Lower lobe of right lung (tissue), 2 donors: ENCODE measurements around the gene STOM. TPM values are rescaled to one million over a fixed set of nuclear protein-coding genes. Genes with fewer than 3 reads are reported as not detected.

Source experiments
- ATAC-seq, 2 donors: fragments of 200-7000 bp; cut with Tn5 transposase; one replicate each; pipeline ENCODE4 v1.9.1; 2020 to 2022; ENCODE audit warnings: mild to moderate bottlenecking in 2 of 2, moderate library complexity in 2 of 2
- DNase-seq: peaks from one replicate; pipeline ENCODE4 v3.0.0-alpha.2; 2020
- H3K27ac ChIP-seq: fragments of 200-600 bp; one replicate; pipeline ENCODE4 v1.8.0; 2022
- H3K27me3 ChIP-seq: fragments of 200-600 bp; one replicate; pipeline ENCODE4 v1.8.0; 2022; ENCODE audit warnings: low read depth
- H3K36me3 ChIP-seq: fragments of 200-600 bp; one replicate; pipeline ENCODE4 v1.8.0; 2022; ENCODE audit warnings: mild to moderate bottlenecking
- H3K4me1 ChIP-seq: fragments of 200-600 bp; one replicate; pipeline ENCODE4 v1.8.0; 2022
- H3K4me3 ChIP-seq: fragments of 200-600 bp; one replicate; pipeline ENCODE4 v1.8.0; 2022; ENCODE audit warnings: mild to moderate bottlenecking
- H3K9me3 ChIP-seq: fragments of 200-600 bp; one replicate; pipeline ENCODE4 v1.8.0; 2022
- intact Hi-C: fragments of 100-400 bp; cut with DNase I; formaldehyde crosslinking; loops from one replicate; pipeline ENCODE4 v1.11.0; 2022
- total RNA-seq: library from RNA; stranded (reverse); fragmentation: NEBNext Ultra II Directional; extraction: Animal tissue kit (Norgen Biotek cat#: 25700); gene quantifications from one replicate; pipeline ENCODE4 v1.2.1, GENCODE V29; 2021
- TF ChIP-seq, protein P1 (sequence below): fragments of 200-600 bp; IDR thresholded peaks from one replicate; pipeline ENCODE4 v1.8.0; 2022; ENCODE audit warnings: antibody characterized with exemption, mild to moderate bottlenecking
- donor health status: DM: no; HTN: yes; CAD: no; lungs with severe emphysema.

Gene STOM
- total RNA-seq, 1 donor from 2014 or later, result 479 TPM

DNA sequence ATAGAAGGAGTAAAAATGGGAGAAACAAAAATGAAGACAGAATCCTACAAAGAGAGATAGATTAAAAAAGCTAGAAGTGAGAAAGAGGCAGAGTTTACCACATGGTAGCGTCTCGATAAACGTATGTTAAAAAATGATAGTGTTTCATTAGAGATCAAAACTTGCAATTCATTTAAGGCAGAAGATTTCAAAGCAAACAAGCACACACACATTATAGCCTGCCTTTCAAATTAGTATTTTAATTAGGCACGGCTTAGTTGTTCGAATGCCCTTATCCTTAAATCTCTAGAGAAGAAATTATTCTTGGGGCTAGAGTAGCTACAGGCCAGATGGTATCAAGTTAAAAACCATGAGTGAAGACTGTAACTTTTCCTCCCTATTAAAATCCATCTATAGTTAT, 6.0 kb downstream of the STOM start:
- DNase-seq (no peak), ATAC-seq (no peak)
- Histone ChIP-seq H3K27ac (peak overlapping the region; percentile 70), H3K9me3 (no peaks in the 10 kb centered on the region), H3K4me3 (peak overlapping the region; percentile 27), H3K27me3 (no peaks in the 10 kb centered on the region), H3K36me3 (peaks cover 4% of the 10 kb centered on the region), H3K4me1 (peaks cover 96% of the 10 kb centered on the region)
- intact Hi-C loops, result no loop called here
- TF ChIP-seq, protein P1, sequence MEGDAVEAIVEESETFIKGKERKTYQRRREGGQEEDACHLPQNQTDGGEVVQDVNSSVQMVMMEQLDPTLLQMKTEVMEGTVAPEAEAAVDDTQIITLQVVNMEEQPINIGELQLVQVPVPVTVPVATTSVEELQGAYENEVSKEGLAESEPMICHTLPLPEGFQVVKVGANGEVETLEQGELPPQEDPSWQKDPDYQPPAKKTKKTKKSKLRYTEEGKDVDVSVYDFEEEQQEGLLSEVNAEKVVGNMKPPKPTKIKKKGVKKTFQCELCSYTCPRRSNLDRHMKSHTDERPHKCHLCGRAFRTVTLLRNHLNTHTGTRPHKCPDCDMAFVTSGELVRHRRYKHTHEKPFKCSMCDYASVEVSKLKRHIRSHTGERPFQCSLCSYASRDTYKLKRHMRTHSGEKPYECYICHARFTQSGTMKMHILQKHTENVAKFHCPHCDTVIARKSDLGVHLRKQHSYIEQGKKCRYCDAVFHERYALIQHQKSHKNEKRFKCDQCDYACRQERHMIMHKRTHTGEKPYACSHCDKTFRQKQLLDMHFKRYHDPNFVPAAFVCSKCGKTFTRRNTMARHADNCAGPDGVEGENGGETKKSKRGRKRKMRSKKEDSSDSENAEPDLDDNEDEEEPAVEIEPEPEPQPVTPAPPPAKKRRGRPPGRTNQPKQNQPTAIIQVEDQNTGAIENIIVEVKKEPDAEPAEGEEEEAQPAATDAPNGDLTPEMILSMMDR, result no peak

DNA sequence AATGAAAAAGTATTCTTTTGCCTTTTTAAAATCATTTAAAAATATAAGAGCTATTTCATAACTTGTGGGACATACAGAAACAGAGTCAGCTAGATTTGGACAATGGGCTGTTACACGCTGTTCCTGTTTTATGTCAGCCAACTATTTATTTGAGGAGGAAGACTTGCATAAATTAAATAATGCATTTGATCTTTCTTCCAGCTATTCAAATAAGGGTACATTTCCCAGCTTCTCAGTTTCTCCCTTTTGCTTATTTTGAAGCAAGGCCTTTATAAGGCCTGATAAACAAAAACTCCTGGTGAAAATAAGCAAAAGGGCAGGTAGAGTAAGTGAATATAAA, 6.5 kb downstream of the STOM start:
- ATAC-seq (no peak), DNase-seq (no peak)
- peak overlapping the region; percentile 27 for H3K4me3 ChIP-seq
- H3K4me1 ChIP-seq, result peaks cover 100% of the 10 kb centered on the region
- H3K27me3 ChIP-seq, result no peaks in the 10 kb centered on the region
- peaks cover 4% of the 10 kb centered on the region for H3K36me3 ChIP-seq
- peak overlapping the region; percentile 70 for H3K27ac ChIP-seq
- intact Hi-C loops, result no loop called here
- TF ChIP-seq, protein P1, result no peak
- no peaks in the 10 kb centered on the region for H3K9me3 ChIP-seq

DNA sequence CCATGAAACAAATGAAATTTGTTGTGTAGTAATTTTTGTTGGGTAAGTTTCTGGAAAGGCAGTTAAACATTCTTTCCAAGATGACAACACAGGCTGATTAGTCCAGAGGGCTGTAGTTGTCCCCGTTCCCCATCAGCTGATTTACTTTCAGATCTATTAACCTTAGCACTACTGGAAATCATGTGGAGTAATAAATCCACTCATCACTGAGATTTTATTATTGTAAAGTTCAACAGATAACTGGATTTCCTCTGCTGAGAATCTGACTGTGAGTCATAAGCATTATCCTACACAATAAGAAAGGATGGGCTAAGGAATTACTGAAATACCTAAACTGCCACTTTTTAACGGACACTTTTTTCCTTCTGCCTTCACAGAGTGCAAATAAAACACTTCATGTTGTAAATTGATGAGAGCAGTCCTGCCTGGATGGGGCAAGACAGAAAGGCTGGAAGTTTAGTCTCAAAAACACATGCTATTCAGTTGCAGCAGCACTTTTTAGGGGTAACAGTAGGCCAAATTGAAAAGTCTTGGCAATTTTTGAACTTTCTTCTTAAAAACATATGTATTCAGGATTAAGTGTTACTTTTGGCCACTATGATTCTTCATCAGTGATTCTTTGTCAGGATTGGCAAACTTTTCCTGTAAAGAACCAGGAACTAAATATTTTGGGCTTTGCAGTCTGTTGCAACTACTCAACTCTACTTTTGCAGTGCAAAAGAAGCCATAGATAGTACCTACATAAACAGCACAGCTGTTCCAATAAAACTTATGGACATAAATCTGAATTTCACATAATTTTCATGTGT, 7.0 kb downstream of the STOM start:
- Histone ChIP-seq H3K4me1 (peaks cover 100% of the 10 kb centered on the region), H3K9me3 (no peaks in the 10 kb centered on the region), H3K4me3 (peak overlapping the region; percentile 27), H3K27me3 (no peaks in the 10 kb centered on the region), H3K27ac (peak overlapping the region; percentile 70), H3K36me3 (peaks cover 4% of the 10 kb centered on the region)
- intact Hi-C loops, result no loop called here
- no peak for DNase-seq
- TF ChIP-seq, protein P1, result no peak
- peak; percentile 63 to 71 for ATAC-seq

DNA sequence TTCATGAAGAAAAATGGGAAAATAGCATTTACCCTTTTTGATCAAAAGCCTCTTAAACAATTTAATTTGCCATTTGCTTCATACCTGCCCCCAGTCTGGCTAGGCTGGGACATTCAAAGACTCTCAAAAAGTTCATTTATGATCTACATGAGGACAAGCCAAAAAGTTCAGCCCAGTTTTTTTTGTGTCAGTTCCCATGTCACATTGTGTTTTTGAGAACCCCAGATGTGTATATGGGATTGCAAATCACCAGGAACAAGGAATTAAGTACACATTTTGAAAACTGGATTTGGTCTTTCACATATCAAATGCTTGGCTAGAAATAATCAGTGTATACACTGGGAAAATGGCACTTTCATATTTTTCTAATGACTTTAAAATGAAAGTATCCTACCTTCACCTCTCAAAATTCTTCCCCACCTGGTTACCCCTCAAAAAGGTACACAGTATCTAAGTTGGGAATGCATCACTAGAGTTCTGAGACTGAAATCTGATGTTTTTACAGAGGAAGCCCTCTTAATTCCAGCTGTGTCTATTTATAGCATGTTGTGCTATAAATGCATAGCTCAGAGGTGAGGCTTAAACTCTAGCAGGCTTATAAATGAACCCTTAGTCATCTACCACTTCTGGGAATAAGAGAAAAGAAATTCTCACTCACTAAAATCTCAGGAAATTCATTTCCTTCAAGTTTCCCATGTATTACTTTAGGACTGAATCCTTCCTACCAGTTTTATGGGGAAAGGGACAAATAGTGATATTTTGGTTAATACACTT, 9.3 kb downstream of the STOM start:
- ATAC-seq (peak in 1 of 2 donors; percentile 38), DNase-seq (no peak)
- TF ChIP-seq, protein P1, result no peak
- no peak overlapping the region for H3K4me3 ChIP-seq
- H3K9me3 ChIP-seq, result no peaks in the 10 kb centered on the region
- H3K4me1 ChIP-seq, result peaks cover 100% of the 10 kb centered on the region
- H3K36me3 ChIP-seq, result peaks cover 11% of the 10 kb centered on the region
- H3K27me3 ChIP-seq, result no peaks in the 10 kb centered on the region
- intact Hi-C loops, result no loop called here
- peak overlapping the region; percentile 70 for H3K27ac ChIP-seq

DNA sequence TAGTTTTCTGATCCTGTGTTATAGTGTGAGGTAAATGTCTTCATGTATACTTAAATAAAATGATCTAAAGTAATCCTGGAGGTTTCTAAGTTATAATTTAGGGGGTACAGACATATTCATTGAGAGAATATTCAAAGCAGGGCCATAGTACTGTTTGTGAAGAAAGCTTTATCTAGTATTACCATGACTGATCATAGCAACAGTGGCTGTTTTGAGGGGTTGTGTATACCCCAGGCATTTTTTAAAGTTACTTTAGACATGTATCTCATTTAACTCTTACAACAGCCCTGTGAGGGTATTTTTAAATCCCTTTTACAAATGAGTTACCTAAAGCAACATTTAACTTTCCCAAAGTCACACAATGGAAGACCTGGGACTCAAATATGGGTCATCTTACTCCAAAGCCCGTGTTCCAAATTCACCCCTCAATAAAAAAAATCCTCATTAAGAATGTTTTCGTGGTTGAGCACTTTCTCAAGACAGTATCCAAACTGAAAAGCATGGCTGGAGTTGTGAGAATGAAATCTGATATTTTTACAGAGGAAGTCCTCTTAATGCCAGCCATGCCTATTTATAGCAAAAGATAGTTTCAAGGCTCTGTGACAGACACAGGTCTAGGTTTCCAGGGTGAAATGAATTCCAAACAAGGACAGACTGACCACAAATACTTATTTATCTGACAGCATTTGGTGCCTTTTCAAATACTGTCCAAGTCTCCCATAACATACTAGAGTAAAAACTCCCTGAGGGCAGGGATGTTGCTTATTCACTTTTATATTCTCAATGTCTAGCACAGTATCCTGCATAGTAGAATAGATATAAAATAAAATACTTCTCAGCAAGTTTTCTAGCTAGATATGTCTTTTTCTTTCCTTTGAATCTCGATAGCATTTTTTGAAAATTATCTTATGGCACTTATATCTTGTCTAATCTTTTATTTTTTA, 10.4 kb downstream of the STOM start:
- ATAC-seq (no peak), DNase-seq (no peak)
- Histone ChIP-seq H3K27me3 (no peaks in the 10 kb centered on the region), H3K9me3 (no peaks in the 10 kb centered on the region), H3K36me3 (peaks cover 19% of the 10 kb centered on the region), H3K4me1 (peaks cover 100% of the 10 kb centered on the region), H3K27ac (peak overlapping the region; percentile 27), H3K4me3 (no peak overlapping the region)
- TF ChIP-seq, protein P1, result no peak
- intact Hi-C loops, result no loop called here
